ENCODE measurements around the gene HLA-DRB1. TPM values are rescaled to one million over a fixed set of nuclear protein-coding genes. Genes with fewer than 3 reads are reported as not detected.

Gene HLA-DRB1
- total and polyA plus RNA-seq, 10 donors: 158 to 779 (median 430) TPM

DNA sequence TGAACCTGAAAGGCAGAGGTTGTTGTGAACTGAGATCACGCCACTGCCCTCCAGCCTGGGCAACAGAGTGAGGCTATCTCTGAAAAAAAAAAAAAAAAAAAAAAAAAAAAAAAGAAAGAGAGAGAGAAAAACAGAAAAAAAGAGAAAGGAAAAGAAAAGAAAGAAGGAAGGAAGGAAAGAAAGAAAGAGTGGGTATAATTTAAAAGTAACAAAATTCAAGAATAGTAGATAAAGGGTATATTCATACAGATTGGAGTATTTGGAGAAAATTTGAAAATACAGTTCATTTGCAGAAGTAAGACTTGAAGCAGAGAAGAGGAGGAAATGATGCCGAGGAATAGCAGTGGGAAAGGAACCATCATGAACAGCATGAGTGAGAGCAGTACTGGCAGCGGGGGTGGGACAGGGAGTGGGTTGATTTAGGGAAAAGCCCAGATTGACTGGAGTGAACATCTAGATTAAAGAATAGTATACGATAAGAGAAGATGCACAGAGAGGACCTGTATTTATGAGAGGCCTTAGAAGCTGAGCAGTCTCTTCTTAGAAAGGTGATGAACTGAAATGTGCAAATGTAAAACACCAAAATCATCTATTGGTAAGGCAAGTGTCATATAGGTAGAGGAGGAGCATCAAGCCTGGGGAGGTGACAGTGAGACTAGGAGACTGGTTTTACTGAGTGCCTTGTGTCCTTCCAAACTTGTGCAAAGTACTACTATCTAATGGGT lies 17.8 kb upstream of the HLA-DRB1 start:
- peaks cover 0 to 15% (median 1%) of the 10 kb centered on the region in 6 donors for H3K4me1 ChIP-seq
- intact Hi-C loops (cut with DNase I; ENCODE audit: low total_unique reads): no loop called here
- 45 to 77% (median 61%) methylated on average over 3 to 4 of the region's 4 CpGs for WGBS, 5 donors
- no peak overlapping the region for H3K4me3 ChIP-seq
- TF ChIP-seq POLR2AphosphoS5 (IDR thresholded peaks at IDR 0.05) (no peak), CTCF (IDR thresholded peaks at IDR 0.05 in 8 of 11, conservative IDR thresholded peaks at IDR 0.05 in 3 of 11) (no peak), POLR2A (IDR thresholded peaks at IDR 0.05) (no peak)
- H3K9me3 ChIP-seq: no peaks in the 10 kb centered on the region
- H3K27ac ChIP-seq: peak overlapping the region in 6 of 8 donors; percentile 4 to 95 (median 61)
- DNase-seq: no peak
- no peaks in the 10 kb centered on the region for H3K27me3 ChIP-seq (replicated peaks in 1 of 7)
- no peaks in the 10 kb centered on the region for H3K36me3 ChIP-seq

DNA sequence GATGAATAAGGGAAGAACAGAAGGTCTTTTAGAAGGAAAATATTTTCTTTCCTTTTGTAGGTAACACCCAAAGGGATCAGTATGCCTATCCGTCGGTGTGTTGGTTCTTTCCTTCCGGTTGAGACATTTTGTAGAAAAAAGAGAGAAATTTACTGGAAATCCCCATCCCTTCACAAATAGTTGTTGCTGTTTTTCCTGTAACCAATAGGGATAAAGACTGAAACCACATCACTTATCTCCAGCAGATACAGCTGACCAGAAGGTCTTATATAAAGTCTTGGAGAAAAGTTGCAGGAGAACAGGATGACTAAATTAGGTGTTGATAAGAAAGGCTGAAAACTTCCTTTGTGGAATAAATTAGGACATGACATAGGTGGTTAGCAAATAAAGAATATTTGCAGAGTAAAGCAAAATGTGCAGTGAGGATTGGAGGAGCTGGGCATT lies 14.8 kb upstream of the HLA-DRB1 start:
- peaks cover 0 to 10% (median 1%) of the 10 kb centered on the region in 6 donors for H3K4me1 ChIP-seq
- H3K9me3 ChIP-seq: no peaks in the 10 kb centered on the region
- no peak for DNase-seq
- intact Hi-C loops (cut with DNase I; ENCODE audit: low total_unique reads): no loop called here
- H3K36me3 ChIP-seq: no peaks in the 10 kb centered on the region
- H3K27me3 ChIP-seq (replicated peaks in 1 of 7): no peaks in the 10 kb centered on the region
- 0 to 6% (median 1%) methylated on average over 3 of the region's 3 CpGs for WGBS, 5 donors
- peak overlapping the region in 7 of 8 donors; percentile 58 to 95 (median 64) for H3K27ac ChIP-seq
- TF ChIP-seq POLR2AphosphoS5 (IDR thresholded peaks at IDR 0.05) (no peak), CTCF (IDR thresholded peaks at IDR 0.05 in 8 of 11, conservative IDR thresholded peaks at IDR 0.05 in 3 of 11) (no peak), POLR2A (IDR thresholded peaks at IDR 0.05) (no peak)
- H3K4me3 ChIP-seq: no peak overlapping the region

DNA sequence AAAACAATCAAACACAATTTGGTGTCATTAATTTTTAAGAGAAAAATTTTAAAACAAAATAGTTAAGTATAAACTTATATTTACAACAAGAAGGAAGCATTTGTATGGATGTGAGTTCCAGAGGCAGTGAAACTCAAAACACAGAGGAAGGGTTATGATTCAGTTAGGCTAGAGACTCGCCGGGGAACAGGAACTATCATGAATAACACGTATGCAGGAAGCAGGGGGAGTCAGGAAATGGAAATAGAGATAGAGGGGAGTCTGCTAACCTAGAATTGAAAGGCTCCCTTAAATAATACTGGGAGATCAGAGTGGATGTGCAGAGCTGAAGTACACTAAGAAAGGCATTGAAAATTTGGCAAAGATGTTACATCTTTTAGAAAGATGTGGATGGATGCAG lies 14.2 kb upstream of the HLA-DRB1 start:
- WGBS, 5 donors: 0 to 25% (median 2%) methylated on average over 3 of the region's 3 CpGs
- Histone ChIP-seq H3K27me3 (replicated peaks in 1 of 7) (no peaks in the 10 kb centered on the region), H3K27ac (peak overlapping the region in 6 of 8 donors; percentile 56 to 95 (median 70)), H3K4me3 (no peak overlapping the region), H3K4me1 (peaks cover 0 to 10% (median 0%) of the 10 kb centered on the region in 6 donors), H3K9me3 (no peaks in the 10 kb centered on the region), H3K36me3 (no peaks in the 10 kb centered on the region)
- intact Hi-C loops (cut with DNase I; ENCODE audit: low total_unique reads): no loop called here
- no peak for DNase-seq
- no peak for TF ChIP-seq POLR2A (IDR thresholded peaks at IDR 0.05)
- no peak for TF ChIP-seq CTCF (IDR thresholded peaks at IDR 0.05 in 8 of 11, conservative IDR thresholded peaks at IDR 0.05 in 3 of 11)
- no peak for TF ChIP-seq POLR2AphosphoS5 (IDR thresholded peaks at IDR 0.05)

GRCh38 chr6:32603222-32603621 lies 13.6 kb upstream of the HLA-DRB1 start:
- no peaks in the 10 kb centered on the region for H3K9me3 ChIP-seq
- H3K36me3 ChIP-seq: no peaks in the 10 kb centered on the region
- H3K4me3 ChIP-seq: no peak overlapping the region
- no peaks in the 10 kb centered on the region for H3K27me3 ChIP-seq (replicated peaks in 1 of 7)
- TF ChIP-seq POLR2A (IDR thresholded peaks at IDR 0.05) (no peak), POLR2AphosphoS5 (IDR thresholded peaks at IDR 0.05) (no peak), CTCF (IDR thresholded peaks at IDR 0.05 in 8 of 11, conservative IDR thresholded peaks at IDR 0.05 in 3 of 11) (no peak)
- H3K4me1 ChIP-seq: peaks cover 0 to 10% (median 0%) of the 10 kb centered on the region in 6 donors
- 62 to 88% (median 63%) methylated on average over 3 to 5 of the region's 5 CpGs for whole genome bisulfite sequencing, 5 donors
- peak overlapping the region in 7 of 8 donors; percentile 54 to 95 (median 71) for H3K27ac ChIP-seq
- intact Hi-C loops (cut with DNase I; ENCODE audit: low total_unique reads): no loop called here
- DNase-seq: no peak

All from spleen (tissue), 11 donors.